GM20000 (cell line): ENCODE results near the gene PARVB.

ENCODE experiments used
- DNase-seq: peaks from one replicate; pipeline ENCODE4 v3.0.0; 2012; ENCODE audit warnings: low spot score
- TF ChIP-seq, protein P1 (sequence below): IDR thresholded peaks from 2 replicates; pipeline ENCODE4 v1.5.1; 2012; ENCODE audit warnings: mild to moderate bottlenecking, control low read depth; ENCODE audit errors: extremely low read depth, missing control alignments

Gene PARVB

DNA sequence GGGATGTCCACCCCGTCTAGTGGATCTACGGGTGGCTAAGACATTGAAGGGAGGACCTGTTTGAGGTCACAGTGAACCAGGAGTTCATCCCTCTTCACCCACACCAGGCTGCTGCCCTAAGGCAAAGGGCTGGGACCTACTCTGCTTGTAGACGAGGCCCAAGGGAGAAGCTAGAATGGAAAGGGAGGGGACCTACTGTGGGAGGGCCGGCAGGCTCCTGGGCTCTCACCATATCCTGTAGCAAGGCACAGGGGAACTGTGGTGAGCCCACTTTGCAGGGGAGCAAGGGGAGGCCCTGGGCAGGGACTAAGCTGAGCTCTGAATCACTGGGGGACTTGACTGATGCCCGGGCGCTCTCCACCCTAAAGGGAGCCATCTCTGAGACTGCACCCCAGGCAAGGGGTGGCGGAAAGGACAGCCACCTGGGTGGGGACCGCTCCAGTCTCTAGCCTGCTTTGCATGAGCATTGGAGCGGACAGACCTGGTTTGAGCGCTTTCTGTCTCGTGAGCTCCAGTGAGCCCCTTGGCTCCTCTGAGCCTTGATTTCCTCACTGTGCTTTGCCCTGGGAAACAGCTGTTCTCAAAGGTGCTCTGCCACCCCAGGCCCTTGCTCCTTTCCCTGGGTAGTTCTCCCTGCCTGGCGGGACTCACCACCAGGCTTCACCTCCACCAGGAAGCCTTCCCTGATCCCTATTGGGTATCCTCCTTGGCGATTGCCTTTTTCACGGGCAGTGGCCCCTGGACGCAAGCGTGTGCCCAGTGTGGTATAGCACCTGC, 180.8 kb downstream of the PARVB start:
- DNase-seq, result no peak
- TF ChIP-seq, protein P1, sequence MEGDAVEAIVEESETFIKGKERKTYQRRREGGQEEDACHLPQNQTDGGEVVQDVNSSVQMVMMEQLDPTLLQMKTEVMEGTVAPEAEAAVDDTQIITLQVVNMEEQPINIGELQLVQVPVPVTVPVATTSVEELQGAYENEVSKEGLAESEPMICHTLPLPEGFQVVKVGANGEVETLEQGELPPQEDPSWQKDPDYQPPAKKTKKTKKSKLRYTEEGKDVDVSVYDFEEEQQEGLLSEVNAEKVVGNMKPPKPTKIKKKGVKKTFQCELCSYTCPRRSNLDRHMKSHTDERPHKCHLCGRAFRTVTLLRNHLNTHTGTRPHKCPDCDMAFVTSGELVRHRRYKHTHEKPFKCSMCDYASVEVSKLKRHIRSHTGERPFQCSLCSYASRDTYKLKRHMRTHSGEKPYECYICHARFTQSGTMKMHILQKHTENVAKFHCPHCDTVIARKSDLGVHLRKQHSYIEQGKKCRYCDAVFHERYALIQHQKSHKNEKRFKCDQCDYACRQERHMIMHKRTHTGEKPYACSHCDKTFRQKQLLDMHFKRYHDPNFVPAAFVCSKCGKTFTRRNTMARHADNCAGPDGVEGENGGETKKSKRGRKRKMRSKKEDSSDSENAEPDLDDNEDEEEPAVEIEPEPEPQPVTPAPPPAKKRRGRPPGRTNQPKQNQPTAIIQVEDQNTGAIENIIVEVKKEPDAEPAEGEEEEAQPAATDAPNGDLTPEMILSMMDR, result no peak

DNA sequence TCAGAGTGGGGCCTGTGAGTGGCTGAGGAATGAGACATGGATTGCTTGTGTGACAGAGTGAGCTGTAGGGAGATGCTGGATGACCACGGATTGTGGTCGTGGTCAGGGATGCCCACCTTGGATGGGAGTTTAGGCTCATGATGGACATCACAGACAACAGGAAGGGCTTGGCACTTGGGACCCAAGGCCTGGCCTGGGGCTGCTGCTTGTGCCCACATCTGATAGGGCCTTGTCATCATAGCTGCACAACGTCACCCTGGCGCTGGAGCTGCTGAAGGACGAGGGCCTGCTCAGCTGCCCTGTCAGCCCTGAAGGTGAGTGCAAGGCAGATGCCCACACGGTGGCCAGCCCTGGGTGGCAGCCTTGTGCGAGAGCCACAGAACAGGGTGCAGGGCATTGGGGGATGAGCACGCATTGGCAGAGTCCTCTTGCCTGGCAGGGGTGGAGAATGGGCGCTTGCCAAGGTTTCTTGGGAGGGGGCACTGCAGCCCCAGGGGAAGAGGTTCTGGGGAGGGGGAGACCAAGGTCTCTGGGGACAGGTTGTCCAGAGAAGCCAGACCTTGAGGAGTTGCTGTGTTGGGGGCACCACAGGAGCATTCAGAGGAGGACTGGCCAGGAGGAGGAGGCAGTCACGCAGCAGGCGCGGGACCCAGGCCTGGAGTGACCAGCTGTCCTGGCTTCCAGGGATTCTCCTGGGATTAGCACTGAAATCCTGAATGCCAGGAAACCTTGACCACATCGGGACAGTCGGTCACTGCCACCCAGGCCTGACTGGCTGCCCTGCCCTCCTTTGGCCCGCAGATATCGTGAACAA, 181.6 kb downstream of the PARVB start:
- no peak for DNase-seq
- TF ChIP-seq, protein P1, result no peak

DNA sequence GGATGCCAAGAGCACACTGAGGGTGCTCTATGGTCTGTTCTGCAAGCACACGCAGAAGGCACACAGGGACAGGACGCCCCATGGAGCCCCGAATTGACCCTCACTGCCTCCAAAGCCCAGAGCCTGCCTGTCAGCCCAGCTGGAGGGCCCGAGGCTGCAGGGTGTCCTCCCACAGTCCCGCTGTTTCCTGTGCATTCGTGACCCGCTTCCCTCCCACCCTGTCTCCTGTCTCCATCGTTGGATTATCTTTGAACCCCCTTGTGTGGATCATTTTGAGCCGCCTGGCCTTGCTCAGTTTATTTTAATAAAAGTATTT, 182.2 kb downstream of the PARVB start:
- TF ChIP-seq, protein P1, result no peak
- no peak for DNase-seq

DNA sequence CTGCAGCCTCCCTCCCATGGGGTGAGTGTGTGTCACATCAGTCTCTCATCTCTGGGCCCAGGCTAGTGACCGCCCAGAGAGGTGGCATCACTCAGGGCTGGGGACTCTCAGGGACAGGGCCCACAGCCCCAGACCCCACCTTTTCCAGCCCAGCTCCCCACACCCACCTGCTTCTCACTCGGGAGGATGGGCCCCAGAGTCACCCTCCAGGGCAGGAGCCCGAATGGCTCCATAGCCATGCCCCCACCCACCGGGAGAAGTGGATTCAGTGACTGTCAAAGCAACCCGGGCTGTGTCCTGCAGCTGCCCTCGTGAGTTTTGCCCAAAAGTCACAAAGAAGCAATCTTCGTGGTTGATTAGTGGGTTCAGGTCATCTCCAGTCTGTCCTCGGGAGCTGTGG, 182.6 kb downstream of the PARVB start:
- DNase-seq, result no peak
- TF ChIP-seq, protein P1, result no peak

DNA sequence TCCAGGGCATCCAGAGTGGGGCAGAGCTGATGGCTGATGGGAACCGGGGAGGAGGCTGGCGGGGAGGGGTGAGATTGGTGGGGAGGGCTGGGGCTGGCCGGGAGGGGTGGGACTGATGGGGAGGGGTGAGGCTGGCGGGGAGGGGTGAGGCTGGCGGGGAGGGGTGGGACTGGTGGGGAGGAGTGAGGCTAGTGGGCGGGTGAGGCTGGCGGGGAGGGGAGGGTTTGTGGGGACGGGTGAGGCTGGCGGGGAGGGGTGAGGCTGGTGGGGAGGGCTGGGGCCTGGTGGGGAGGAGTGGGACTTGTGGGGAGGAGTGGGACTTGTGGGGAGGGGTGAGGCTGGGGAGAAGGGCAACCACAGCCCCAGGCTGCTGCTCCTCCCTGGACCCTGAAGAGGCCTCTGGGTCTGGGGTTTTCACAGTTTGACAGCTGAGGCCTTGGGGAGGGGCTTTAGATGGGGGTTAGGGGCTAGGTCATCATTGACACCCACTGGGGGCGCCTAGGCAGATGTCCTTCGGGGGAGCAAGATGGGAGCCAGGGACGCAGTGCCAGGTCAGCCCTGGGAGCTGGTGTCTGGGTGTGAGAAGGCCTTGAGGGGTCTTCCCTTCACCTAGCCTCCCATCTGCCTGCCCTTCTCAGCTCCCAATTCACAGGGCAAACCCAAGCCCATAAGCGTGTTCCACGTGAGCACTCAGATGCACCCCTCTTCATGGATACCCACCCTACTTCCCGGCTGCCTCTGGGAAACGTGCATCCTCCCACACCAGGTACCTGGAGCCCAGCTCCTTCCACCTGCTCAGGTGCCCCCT, 183.3 kb downstream of the PARVB start:
- DNase-seq, result no peak
- TF ChIP-seq, protein P1, result no peak

DNA sequence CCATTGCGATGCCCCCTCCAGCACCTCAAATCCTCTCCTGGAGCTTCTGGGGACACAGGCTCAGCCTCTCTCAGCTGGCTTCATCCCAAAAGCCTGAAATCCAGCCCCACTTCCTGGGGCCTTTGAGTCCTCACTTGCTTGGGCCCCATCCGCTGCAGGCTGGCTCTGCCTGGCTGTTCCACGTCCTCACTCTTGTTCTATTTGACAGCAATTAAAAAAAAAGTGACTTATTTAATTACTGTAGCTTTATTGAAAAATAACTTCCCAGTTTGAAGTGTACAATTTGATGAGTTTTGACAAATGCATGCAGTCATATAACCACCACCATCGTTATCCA, 183.8 kb downstream of the PARVB start:
- DNase-seq, result no peak
- TF ChIP-seq, protein P1, result no peak

DNA sequence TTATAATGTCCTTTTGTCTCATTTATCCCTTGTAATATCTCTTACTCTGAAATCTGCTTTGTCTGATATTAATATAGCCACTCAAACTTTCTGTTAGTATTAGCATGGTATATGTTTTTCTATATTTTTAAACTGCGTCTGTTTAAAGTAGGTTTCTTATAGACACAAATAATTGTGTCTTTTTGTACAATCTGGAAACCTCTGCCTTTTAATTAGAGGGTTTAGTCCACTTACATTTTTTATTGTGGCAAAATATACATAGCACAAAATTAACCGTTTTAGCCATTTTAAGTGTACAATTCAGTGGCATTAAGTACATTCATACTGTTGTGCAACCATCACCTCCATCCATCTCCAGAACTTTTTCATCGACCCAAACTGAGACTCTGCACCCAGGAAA, 185.2 kb downstream of the PARVB start:
- TF ChIP-seq, protein P1, result no peak
- DNase-seq, result no peak
